ENCODE measurements around the gene IRF2. TPM values are rescaled to one million over a fixed set of nuclear protein-coding genes. Genes with fewer than 3 reads are reported as not detected.

IRF2 gene
- total and polyA plus RNA-seq, 2 of the 8 experiments (the other 6 are each of a cell fraction or from before 2014, with no cell fraction given): 13.8 to 17.0 TPM

- TF ChIP-seq GTF2F1 (IDR thresholded peaks at IDR 0.05; ENCODE audit: borderline replicate concordance, low read depth, low read length): no peak
- TF ChIP-seq ATF3 (IDR thresholded peaks at IDR 0.05; ENCODE audit: insufficient read depth, low read depth, low read length): no peak
- no peak for TF ChIP-seq E2F6 (IDR thresholded peaks at IDR 0.05)
- no peak for TF ChIP-seq GABPA (IDR thresholded peaks at IDR 0.05; ENCODE audit: borderline replicate concordance, insufficient read depth, low read length)
- TF ChIP-seq NANOG (IDR thresholded peaks at IDR 0.05; ENCODE audit: insufficient read depth, low read depth, low read length, poor library complexity, severe bottlenecking): no peak
These were observed 46.7 kb downstream of the IRF2 start (continued) for GRCh38 chr4:184427687-184428086.
